ENCODE results near the gene RAB42.
A peak's percentile ranks its signal among the peaks of the same experiment; 100 is the strongest.
"Not testable (repeated sequence)": the region's sequence is repeated elsewhere in the genome, so short reads cannot be mapped to it uniquely, and the experiment has no call there.

The RAB42 gene, protein sequence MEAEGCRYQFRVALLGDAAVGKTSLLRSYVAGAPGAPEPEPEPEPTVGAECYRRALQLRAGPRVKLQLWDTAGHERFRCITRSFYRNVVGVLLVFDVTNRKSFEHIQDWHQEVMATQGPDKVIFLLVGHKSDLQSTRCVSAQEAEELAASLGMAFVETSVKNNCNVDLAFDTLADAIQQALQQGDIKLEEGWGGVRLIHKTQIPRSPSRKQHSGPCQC

GRCh38 chr1:28591708-28592320 is at the start of gene RAB42:
RAB42 (plus strand) TSS chr1:28592265; CDS start chr1:28592512, 247 bp downstream.
- no peak for DNase-seq

DNA sequence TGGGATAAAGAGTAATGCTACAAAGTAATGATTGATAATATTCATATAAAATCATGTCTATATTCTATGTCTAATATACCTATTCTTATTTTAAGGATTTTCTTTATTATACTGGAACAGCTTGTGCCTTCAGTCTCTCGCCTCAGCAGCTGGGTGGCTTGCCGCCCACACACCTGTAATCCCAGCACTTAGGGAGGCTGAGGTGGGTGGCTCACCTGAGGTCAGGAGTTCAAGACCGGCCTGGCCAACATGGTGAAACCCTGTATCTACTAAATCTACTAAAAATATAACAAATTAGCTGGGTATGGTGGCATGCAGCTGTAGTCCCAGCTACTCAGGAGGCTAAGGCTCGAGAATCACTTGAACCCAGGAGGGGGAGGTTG is 46.8 kb upstream of the RAB42 start:
- no peak for DNase-seq

DNA sequence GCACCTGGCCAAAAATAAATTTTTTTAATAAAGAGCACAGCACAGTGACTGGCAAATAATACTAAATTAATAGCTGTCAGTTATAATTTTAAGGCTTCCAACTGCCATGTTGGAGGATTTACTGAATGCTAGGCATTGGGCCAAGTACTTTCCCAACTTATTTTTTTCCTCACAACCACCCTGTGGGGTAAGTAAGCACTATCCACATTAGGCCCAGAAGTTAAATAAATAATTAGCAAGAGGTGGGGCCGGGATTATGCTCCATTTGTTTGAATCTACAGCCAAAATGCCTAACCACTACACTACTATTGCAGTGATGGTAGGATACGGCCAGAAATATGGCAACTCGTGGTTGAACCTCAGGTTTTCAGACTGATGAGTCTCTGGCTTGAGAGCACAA is 43.7 kb upstream of the RAB42 start:
- no peak for DNase-seq

GRCh38 chr1:28551381-28551780 is 40.7 kb upstream of the RAB42 start:
- no peak for DNase-seq

DNA sequence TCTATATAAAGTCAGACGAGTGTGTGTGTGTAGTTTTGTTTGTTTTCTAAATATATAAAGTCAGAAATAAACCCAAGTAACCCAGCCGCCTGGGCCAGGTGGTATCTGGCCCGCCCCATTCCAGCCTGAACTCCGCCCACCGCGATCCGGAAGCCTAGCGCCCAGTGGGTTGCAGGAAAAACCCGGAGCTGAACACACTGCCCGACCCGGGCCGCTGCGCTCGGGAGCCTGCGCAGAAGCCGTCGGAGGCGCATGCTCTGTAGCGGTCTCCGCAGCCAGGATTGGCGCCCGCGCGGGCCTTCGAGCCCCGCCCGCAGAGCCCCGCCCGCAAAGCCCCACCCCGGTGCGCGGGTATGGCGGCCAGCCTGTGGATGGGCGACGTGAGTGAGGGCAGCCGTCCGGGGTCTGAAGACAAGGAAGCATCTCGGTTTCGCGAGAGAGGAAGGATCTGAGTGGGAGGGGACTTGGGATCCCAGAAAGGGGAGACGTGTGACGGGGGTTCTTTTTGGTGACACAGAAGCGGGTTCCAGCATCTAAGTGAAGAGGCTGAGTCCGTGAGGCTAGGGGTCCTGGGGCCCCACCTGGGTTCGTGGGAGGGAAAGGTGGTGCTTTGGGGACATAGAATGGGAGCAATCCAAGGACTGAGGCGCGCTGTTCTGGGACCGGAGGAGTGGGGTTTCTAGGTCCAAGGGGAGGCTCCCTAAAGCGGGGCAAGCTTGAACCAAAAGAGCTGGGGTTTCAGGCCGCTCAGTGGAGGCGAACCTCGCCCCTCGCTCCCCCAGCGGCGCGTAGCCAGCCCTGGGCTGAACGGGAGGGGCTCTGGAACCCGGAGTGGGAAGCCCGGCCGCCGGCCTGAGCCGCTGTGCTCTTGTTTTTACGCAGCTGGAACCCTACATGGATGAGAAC is 39.1 kb upstream of the RAB42 start, which contains the start of gene TRNAU1AP:
Gene TRNAU1AP, plus strand, starts transcription at position 328 of the 906 bp plus-strand sequence. Its CDS starts 26 bp downstream, at position 354.
- DNase-seq = peak; percentile 97

- no peak for DNase-seq
Measured at GRCh38 chr1:28560886-28561285, 31.2 kb upstream of the RAB42 start.

GRCh38 chr1:28564310-28564709 is 27.8 kb upstream of the RAB42 start:
- no peak for DNase-seq

- no peak for DNase-seq
Measured at GRCh38 chr1:28565040-28565439, 27.0 kb upstream of the RAB42 start.

DNA sequence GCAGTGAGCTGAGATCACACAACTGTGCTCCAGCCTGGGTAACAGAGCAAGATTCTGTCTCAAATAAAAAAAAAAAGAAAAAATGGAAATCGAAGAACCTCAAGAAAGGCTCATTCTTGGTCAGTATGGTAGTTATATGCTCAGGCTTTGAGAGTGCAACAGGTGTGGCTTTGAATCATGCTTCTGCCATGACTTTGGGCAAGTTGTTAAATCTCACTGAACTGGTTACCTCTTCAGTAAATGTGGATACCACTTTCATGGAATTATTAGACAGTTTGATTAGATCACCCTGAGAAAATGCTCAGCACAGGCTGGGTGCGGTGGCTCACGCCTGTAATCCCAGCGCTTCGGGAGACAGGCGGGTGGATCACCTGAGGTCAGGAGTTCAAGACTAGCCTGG is 26.3 kb upstream of the RAB42 start:
- DNase-seq = no peak

DNA sequence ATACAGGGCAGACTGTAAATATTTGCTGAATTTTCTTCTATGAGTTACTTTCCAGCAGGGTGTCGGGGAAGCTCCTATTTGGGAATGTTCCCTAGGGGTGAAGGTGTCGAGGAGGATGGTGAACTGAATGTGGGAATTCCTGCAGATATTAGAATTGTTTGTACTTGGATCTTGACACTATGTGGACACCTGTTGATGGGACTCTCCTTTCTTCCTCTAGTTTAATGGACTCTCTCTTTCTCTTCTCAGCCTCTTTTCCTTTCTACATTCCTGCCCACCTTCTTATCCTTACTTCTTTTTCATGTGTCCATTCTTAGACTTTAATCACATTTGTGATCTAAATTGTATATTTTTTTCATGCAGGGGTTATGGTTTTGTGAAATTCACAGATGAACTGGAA is 25.1 kb upstream of the RAB42 start:
- no peak for DNase-seq

GRCh38 chr1:28571911-28572310 is 20.2 kb upstream of the RAB42 start:
- DNase-seq = no peak

GRCh38 chr1:28572891-28573290 is 19.2 kb upstream of the RAB42 start:
- not testable (repeated sequence) for DNase-seq

GRCh38 chr1:28573564-28573963 is 18.5 kb upstream of the RAB42 start:
- no peak for DNase-seq

- DNase-seq = no peak
Measured at GRCh38 chr1:28577052-28577678, 14.9 kb upstream of the RAB42 start.

- DNase-seq = no peak
Measured at GRCh38 chr1:28577738-28578536, 14.1 kb upstream of the RAB42 start.

DNA sequence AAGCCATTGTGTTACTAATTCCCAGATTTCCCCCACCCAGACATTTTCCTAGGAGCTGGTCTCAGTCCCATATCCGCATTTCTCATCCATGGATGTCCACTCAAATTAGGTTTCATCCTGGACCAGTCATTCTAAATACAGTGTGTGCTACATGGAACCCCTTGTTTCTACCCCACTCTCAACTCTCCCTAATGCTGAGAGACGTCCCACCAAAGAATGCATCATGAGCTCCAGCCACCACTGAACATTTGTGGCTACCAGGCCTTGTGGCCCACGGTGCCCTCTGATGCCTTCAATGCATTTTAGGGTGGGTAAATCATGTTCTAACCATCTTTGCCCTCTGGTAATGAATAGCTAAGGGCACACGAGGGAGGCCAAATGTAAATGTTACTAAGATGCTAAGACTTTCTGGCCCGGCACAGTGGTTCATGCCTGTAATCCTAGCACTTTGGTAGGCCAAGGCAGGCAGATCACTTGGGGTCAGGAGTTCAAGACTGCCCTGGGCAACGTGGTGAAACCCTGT is 13.3 kb upstream of the RAB42 start:
- DNase-seq = no peak

- DNase-seq = no peak
Measured at GRCh38 chr1:28579401-28579800, 12.7 kb upstream of the RAB42 start.

DNA sequence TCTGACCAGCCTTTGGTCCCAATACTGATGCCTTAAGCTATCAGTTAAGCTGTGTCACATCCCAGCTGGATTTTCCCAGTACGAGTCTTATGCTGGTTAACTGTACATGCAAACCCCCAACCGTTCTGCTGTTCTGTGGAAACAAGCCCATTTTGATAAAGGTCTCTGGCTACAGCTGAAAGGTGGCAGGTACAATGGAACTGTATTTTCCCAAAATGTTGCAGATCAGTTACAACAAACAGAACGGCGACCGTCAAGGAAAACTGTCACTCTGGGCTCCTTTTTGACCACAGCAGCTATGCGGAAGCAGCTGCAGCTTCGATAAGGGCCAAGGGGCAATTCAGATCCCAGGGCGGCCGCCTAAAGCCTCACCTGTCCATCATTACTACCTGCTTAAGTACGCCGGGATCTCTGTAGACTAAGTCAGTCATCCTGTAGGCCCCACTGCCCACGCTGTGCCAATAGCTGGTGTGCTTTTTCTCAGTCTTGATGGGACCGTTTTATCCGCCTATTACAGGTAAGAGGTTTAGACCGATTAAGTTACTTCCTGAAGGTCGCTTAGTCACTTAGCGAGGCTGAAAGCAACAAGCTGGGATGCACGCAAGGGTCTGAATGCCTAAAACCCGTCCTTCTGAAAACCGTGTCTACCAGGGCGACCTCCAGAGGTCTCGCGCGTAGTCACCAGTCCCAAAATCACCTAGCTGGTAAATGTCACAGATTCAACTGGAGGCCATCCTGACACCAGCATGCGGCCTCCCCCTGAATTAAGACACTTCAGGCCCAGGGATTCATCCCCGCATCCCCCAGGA is 11.1 kb upstream of the RAB42 start:
- peak; percentile 57 for DNase-seq

DNA sequence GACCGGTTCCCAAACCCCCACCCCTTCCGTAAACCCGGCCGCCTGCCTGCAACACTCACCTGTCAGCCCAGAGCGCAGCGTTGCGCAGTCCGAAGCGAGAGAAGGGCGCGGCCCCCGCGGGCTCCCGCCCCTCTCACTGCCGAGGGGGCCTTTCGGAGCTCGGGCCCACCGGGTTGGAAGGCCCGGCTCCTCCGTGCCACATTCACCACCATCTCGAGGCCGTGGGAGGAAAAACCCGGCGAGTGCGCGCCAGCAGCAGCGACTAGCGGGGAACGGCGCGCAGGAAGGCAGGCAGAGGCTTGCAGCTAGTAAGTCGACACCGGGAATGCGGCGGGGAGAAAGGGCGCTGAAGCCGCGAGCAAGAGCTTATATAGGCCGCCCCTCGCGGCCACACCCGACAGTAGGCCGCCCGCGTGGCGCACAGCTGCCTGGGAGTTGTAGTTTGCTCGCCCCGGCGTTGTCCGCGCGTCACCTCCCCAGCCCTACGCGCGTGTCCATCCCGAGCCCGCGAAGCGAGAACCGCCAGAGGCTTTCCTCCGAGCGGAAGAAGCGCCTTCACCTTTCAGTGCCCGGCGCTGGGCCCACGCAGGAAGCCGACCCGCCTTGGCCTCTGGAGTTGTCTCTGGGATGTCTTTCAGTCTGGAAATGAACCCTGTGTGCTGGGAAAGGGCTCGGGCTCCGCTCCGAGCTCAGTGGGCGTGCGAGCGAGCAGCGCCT is 10.4 kb upstream of the RAB42 start:
- peak; percentile 94 for DNase-seq

DNA sequence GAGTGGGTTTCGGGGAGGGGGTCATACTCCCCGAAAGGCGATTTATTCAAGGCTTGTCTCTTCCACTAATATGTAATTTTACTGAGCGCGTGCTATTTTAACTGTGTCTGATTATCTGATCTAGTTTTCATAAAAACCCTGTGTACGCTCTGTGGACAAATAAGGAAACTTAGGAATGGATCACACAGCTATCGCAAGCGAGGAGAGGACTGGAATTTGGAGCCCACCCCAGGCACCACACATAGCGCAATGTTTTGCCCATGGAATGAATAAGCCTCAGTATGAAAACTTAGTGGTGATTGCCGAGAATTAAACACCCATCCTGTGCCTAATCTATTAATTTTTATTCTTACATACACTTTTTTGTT is 9.8 kb upstream of the RAB42 start:
- DNase-seq = no peak

Measured in CD4-positive, alpha-beta T cell treated with Interleukin-15 for 1 hour (primary cell).